Measurements from ENCODE around the gene MAMDC2.

Gene MAMDC2

GRCh38 chr9:70065572-70065971, 21.9 kb downstream of the MAMDC2 start:
- no peak for DNase-seq

DNA sequence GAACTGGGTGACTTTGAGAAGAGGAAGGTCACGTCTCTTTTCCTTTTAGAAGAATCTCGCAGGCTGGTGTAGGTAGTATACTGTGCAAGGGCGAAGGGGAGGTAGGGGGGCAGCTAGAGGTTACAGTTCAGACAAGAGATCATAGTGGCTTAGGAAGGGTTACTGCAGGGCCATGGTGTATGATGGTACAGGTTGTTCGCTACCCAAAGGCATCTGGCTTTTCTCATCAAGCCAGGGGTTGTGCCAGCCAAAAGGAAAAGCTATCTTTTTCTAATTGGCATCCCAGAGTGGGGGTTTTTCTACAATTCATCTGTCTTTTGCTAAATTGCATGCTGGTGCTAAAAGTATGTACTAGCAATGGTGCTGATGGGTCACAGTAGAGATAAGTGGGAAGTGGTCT, 22.8 kb downstream of the MAMDC2 start:
- DNase-seq, result no peak

- DNase-seq, result no peak
Observed at GRCh38 chr9:70066874-70067273, 23.2 kb downstream of the MAMDC2 start.

DNA sequence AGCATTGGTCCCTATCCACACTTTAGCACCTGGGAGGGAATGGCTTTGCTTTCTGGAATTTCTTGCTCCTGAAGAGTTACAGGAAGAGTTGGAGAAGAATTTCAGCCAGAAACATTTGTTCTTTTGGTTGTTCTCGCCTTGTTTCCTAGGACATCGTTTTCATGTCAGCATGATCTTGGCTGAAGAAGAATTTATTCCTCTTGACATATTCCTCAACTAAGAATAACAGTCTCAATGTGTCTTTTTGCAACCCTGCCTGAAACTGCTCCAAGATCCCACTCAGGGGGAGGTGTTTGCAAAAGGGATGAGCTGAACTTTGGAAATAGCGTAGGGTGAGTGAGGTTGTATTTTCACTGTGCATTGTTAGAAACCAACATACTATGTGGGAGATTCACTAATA, 26.1 kb downstream of the MAMDC2 start:
- DNase-seq, result no peak

DNA sequence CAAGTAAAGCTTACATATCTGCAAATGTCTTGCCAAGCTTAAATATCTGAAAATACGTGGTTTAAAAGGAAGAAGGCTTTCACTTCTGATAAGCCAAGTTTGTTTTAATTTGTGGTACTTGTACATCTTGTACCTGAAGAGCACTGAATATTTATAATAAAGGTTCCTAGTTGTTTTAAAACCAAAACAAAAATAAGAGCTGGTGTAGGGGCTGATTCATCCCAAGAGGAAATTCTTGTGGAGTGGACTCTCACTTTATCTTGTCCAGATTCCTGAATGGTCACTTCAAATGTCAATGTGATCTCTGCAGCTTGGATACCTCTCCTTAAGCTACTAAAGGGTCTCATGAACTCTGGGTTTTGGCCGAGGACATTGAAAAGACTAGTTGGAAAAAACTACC, 29.5 kb downstream of the MAMDC2 start:
- no peak for DNase-seq

GRCh38 chr9:70073756-70074155, 30.1 kb downstream of the MAMDC2 start:
- DNase-seq, result no peak

DNA sequence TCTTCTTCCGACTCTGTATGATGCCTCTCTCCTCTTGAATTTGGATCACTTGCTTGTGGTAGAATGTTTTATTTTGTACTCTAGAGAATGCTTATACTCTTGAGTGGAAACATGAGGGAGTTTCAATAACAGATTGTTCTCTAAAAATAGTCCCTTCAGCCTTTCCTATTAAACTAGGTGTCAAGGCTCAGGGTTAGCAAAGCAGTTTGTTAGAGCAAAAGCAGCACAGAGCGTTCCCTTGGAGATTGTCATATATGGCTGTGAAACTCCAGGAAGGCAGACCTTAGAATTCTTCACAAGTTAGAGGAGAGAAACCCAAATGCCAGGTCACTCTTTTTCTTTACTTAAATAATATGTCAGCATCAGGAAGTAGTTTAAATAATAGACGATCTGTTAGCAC, 33.0 kb downstream of the MAMDC2 start:
- DNase-seq, result no peak

GRCh38 chr9:70079417-70080037, 35.9 kb downstream of the MAMDC2 start:
- DNase-seq, result peak; percentile 81

DNA sequence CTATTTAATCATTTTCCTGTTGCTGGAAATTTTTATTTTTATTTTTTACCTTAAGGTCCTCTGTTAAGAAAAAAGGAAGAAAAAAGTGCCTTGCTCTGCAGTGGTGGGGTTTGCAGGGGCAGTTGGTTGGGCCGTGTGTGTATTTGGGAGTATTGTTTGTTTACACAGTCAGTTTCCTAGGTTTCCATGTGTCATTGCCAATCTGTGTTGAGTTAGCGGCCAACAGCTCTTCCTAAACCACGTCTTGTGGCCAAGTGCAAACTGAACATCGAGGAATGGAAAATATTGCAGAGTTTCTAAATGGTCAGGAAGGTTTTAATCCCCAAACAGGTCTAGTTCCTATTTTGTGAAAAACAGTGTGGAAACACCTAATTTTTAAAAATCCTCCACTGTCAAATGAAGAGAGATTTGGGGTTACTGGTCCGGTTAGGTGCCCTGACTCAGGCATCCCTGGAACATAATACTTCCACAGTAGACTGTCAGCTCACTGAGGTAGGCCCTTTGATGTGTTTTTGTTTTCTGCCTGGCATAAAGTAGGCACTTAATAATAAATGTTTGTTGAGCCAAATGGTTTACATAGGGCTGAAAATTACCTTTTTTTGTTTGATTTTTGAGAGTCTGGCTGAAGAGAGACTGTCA, 37.0 kb downstream of the MAMDC2 start:
- DNase-seq, result peak; percentile 90

DNA sequence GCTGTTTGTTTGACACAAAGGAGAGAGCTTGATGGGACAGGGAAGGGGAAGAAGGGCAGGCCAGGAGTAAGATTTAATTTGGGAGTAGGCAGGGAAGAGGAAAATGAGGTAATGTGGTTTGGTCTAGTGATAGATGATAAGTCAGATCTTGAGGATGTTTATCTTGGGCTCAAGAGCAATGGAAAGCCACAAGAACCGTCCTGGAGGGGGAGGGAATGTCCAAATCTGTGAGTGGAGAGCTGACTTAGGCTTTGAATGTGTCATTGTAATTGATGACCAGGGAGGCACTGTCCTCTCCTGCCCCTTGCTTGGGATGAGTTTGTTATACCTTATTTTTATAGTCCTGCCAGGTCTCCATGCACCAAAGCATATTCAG, 37.5 kb downstream of the MAMDC2 start:
- peak; percentile 70 for DNase-seq

DNA sequence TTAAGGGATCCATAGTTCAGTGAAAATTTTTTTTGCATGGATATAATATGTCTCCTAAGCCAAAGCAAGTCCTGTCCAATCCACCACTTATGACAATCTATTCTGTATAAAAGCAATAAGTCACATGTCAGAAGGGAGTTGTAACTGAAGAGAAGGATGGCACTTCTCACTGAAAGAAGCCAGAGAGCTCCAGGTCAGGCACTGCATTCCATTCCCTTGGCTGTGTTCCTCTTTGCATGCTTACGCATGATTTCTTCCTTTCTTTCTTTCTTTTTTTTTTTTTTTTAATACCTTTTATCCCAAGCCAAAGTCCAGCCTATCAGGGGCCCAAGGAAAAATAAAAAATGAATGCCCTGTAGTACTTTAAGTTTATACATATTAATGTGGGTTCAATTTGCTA, 39.8 kb downstream of the MAMDC2 start:
- no peak for DNase-seq

GRCh38 chr9:70085241-70085640, 41.6 kb downstream of the MAMDC2 start:
- DNase-seq, result no peak

DNA sequence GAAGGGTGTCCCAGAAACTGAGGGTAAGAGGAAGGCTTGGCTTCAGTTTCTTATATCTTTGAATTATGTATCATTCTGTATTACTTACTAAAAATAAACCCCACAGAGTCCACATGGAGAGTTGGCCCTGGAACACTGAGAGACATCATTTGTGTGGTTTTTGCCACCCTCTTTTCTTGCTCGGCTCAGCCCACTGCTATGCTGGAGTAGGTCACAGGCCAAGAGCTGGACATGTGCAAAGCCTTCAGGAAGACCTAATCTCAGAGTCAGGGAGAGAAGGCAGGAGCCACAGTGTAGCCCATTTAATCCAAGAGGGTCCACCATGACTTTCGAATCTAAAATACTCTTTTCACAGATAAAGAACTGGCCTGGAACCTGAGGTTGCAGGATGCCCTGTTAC, 47.5 kb downstream of the MAMDC2 start:
- no peak for DNase-seq

GRCh38 chr9:70091572-70091971, 47.9 kb downstream of the MAMDC2 start:
- peak; percentile 14 for DNase-seq

- DNase-seq, result no peak
Observed at GRCh38 chr9:70092190-70092589, 48.5 kb downstream of the MAMDC2 start.

DNA sequence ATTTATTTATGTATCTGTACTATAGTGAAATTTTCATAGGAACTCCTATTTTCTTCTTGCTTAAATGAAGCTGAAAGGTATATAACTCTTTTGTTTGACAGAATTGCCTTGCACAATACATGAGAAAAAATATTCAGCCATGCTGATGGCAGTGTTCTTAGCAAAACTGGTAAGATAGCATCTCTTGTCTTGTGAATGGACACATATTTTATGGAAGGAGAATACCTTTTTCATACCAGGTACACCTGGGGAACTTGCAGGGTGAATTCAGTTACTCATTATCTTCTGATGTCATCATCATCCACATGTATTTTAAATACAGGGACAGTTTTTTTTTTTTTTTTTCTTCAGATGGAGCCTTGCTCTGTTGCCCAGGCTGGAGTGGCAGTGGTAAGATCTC, 49.4 kb downstream of the MAMDC2 start:
- no peak for DNase-seq

DNA sequence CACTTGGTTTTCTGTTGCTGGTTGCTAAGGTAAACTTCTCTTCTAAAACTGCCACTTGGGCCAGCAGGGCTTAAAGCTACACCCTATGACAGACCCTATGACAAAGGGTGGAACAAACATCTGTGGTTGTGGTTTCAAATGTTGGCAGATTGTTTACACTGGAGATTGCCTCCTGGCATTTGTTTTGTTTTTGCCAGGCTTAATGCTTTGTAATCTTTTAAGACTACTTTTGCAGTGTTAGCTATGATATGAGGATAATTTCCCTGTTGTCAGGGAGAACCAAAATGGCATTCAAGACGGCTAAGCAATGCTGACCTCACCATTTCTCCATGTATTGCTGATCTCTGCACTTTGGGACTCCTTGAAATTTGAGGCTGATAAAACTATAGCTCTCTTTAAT, 50.3 kb downstream of the MAMDC2 start:
- DNase-seq, result peak; percentile 41

DNA sequence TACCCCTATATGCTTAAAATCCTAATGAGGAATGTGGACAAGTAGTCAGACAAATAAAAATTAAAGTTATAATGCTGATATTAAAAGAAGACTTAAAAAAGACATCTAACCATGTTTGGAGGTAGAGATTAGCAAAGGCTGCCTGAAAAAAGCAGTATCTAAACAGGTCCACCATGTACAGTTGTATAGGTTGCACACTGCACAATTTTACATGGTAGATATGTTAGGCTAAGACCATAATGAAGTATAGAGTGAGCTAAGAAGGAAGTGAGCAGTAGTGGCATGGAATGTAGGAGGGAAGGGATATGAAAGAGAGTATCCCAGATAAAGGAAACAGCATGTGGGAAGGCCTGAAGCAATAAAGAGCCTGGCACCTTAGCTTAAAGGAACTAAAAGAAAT, 51.1 kb downstream of the MAMDC2 start:
- no peak for DNase-seq

DNA sequence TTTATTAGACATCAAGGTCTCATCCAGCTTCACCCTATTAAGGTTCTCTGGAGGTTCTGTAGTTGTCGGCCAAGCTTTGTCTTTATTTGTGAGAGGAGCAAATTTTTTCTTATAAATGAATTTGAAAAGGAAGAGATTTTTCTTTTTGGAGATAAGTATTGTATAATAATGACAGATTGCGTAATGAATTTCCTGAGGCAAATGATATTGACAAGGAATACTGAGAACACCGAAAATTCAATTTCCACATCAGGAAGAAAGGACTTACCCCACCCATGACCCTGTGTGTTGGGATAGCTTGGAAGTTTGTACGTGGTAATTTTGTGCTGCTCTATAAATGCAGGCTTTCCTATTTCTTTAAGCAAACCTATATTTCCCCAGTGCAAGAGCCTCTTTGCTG, 53.5 kb downstream of the MAMDC2 start:
- DNase-seq, result no peak

- DNase-seq, result no peak
Observed at GRCh38 chr9:70100362-70100761, 56.7 kb downstream of the MAMDC2 start.

DNA sequence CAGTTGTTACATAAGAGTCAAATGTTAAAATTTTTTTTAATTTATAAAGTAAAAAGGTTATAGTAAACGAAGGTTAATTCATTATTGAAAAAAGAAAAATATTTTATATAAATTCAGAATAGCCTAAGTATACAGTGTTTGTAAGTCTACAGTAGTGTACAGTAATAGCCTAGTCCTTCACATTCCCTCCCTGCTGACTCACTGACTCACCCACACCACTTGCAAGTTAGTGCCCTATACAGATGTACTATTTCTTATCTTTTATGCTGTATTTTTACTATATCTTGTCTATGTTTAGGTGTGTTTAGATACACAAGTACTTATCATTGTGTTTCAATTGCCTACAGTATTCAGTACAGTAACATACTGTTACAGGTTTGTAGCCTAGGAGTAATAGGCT, 57.6 kb downstream of the MAMDC2 start:
- no peak for DNase-seq

DNA sequence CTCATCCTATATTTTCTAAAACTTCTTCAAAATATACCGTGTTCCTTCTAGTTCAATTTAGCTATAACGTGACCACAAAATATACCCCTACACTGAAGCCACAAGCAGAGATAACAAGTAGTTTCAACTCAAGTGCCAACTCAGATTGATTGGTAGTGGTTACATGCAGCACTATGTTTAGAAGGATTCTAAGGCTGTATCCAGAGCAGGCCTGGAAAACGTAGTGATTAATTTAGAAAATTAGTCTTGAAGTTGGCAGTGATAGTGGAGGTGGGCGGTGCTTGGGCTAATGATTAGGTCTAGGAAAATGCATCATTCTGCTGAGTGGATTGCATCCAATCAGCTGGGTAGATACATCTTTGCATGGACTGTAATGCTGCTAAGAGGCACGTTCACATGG, 61.5 kb downstream of the MAMDC2 start:
- DNase-seq, result no peak

- no peak for DNase-seq
Observed at GRCh38 chr9:70106571-70106970, 62.9 kb downstream of the MAMDC2 start.

GRCh38 chr9:70107558-70107957, 63.9 kb downstream of the MAMDC2 start:
- DNase-seq, result no peak

DNA sequence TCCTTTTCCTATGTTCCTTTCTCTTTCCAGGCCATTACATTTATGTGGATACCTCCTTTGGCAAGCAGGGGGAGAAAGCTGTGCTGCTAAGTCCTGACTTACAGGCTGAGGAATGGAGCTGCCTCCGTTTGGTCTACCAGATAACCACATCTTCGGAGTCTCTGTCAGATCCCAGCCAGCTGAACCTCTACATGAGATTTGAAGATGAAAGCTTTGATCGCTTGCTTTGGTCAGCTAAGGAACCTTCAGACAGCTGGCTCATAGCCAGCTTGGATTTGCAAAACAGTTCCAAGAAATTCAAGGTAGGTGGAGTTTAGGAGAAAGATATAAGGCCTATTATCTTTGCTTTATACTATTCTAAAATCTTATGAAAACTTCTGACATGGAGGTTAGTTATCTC, 64.5 kb downstream of the MAMDC2 start:
- DNase-seq, result no peak
